Measurements from ENCODE around the gene TEX2.
"Not testable (repeated sequence)": the region's sequence is repeated elsewhere in the genome, so short reads cannot be mapped to it uniquely, and the experiment has no call there.

Gene TEX2

GRCh38 chr17:64213995-64214811 is 48.9 kb downstream of the TEX2 start:
- DNase-seq (ENCODE audit: low spot score): no peak

GRCh38 chr17:64212122-64212521 is 50.9 kb downstream of the TEX2 start:
- no peak for DNase-seq (ENCODE audit: low spot score)

GRCh38 chr17:64209983-64210382 is 53.1 kb downstream of the TEX2 start:
- DNase-seq (ENCODE audit: low spot score): no peak

GRCh38 chr17:64209356-64209941 is 53.6 kb downstream of the TEX2 start:
- no peak for DNase-seq (ENCODE audit: low spot score)

- not testable (repeated sequence) for DNase-seq (ENCODE audit: low spot score)
Observed at GRCh38 chr17:64208656-64209055, 54.4 kb downstream of the TEX2 start.

- no peak for DNase-seq (ENCODE audit: low spot score)
Observed at GRCh38 chr17:64205804-64206203, 57.3 kb downstream of the TEX2 start.

GRCh38 chr17:64203630-64204029 is 59.4 kb downstream of the TEX2 start:
- no peak for DNase-seq (ENCODE audit: low spot score)

- DNase-seq (ENCODE audit: low spot score): peak; percentile 92
Observed at GRCh38 chr17:64202683-64203344, 60.2 kb downstream of the TEX2 start.

- no peak for DNase-seq (ENCODE audit: low spot score)
Observed at GRCh38 chr17:64200080-64201032, 62.7 kb downstream of the TEX2 start.

GRCh38 chr17:64198331-64199090 is 64.5 kb downstream of the TEX2 start:
- no peak for DNase-seq (ENCODE audit: low spot score)

GRCh38 chr17:64196601-64197000 is 66.5 kb downstream of the TEX2 start:
- DNase-seq (ENCODE audit: low spot score): no peak

GRCh38 chr17:64193561-64193960 is 69.5 kb downstream of the TEX2 start:
- DNase-seq (ENCODE audit: low spot score): no peak

- no peak for DNase-seq (ENCODE audit: low spot score)
Observed at GRCh38 chr17:64192589-64192988, 70.5 kb downstream of the TEX2 start.

GRCh38 chr17:64190472-64190871 is 72.6 kb downstream of the TEX2 start:
- DNase-seq (ENCODE audit: low spot score): no peak

- no peak for DNase-seq (ENCODE audit: low spot score)
Observed at GRCh38 chr17:64188088-64188487, 75.0 kb downstream of the TEX2 start.

- DNase-seq (ENCODE audit: low spot score): no peak
Observed at GRCh38 chr17:64187093-64187895, 75.8 kb downstream of the TEX2 start.

GRCh38 chr17:64186171-64187092 is 76.6 kb downstream of the TEX2 start:
- DNase-seq (ENCODE audit: low spot score): no peak

GRCh38 chr17:64185557-64185956 is 77.5 kb downstream of the TEX2 start:
- DNase-seq (ENCODE audit: low spot score): not testable (repeated sequence)

- no peak for DNase-seq (ENCODE audit: low spot score)
Observed at GRCh38 chr17:64185101-64185500, 78.0 kb downstream of the TEX2 start.
